ENCODE measurements around the gene BLTP3A.

- TF ChIP-seq ELF4 (IDR thresholded peaks at IDR 0.05) (no peak), BHLHE40 (IDR thresholded peaks at IDR 0.05; ENCODE audit: borderline replicate concordance) (no peak), ZNF384 (IDR thresholded peaks at IDR 0.05) (no peak), SUZ12 (IDR thresholded peaks at IDR 0.05) (no peak), SP1 (IDR thresholded peaks at IDR 0.05) (no peak), FOXK2 (IDR thresholded peaks at IDR 0.05) (no peak), CTBP1 (IDR thresholded peaks at IDR 0.05; ENCODE audit: borderline replicate concordance) (no peak), ARNT (IDR thresholded peaks at IDR 0.05) (no peak), FOXM1 (IDR thresholded peaks at IDR 0.05; ENCODE audit: borderline replicate concordance) (no peak), TARDBP (IDR thresholded peaks at IDR 0.05) (no peak), HDGF (IDR thresholded peaks at IDR 0.05; ENCODE audit: borderline replicate concordance) (no peak), NFRKB (IDR thresholded peaks at IDR 0.05) (no peak)
Observed at GRCh38 chr6:34773916-34774315, 18.0 kb upstream of the BLTP3A start.
